ENCODE measurements around the gene GFAP.

GFAP gene

DNA sequence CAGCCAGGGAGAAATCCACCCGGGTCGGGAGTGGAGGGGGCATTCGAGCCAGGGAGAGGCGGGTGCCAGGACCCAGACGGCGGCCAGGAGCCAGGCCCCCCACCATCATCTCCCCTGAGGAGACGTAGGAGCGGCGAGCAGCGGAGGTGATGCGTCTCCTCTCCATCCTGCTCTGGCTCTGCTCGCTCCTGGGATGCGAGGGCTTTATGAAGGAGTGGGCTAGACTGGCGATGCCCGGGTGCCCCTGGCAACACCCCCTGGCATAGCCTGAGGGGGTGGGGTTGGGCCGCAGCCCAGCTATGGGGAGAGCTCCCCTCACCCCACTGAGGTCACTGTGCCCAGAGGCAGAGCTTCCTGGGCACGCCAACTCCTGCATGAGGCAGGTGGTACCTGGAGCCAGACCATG is at the start of gene GFAP:
GFAP (minus strand) TSS at position 180 of the 406 bp plus-strand sequence; CDS start at position 166, 14 bp downstream.
- H3K27me3 ChIP-seq (ENCODE audit: control insufficient read depth in 2 of 2, insufficient read depth in 2 of 2, low read length in 2 of 2): peaks cover 9 to 13% of the 10 kb centered on the region in 2 donors

GRCh38 chr17:44961921-44962350 is 46.6 kb upstream of the GFAP start:
- Histone ChIP-seq H3K27ac (ENCODE audit: low read depth in 2 of 2, low read length in 2 of 2) (no peak overlapping the region), H3K27me3 (ENCODE audit: control insufficient read depth in 2 of 2, insufficient read depth in 2 of 2, low read length in 2 of 2) (peaks cover 27 to 33% of the 10 kb centered on the region in 2 donors), H3K9me3 (ENCODE audit: control insufficient read depth in 2 of 2, low read length in 2 of 2) (no peaks in the 10 kb centered on the region), H3K4me1 (ENCODE audit: control insufficient read depth in 2 of 2, insufficient read depth in 2 of 2, low read length in 2 of 2) (no peaks in the 10 kb centered on the region), H3K9ac (ENCODE audit: low read depth in 1 of 2, low read length in 2 of 2) (no peak overlapping the region), H3K4me3 (ENCODE audit: low read length in 2 of 2) (no peak overlapping the region), H3K36me3 (ENCODE audit: control insufficient read depth in 2 of 2, insufficient read depth in 2 of 2, low read length in 2 of 2) (no peaks in the 10 kb centered on the region)

More for the DNA sequence above, at the start of gene GFAP:
- Histone ChIP-seq H3K36me3 (ENCODE audit: control insufficient read depth in 2 of 2, insufficient read depth in 2 of 2, low read length in 2 of 2) (no peaks in the 10 kb centered on the region), H3K4me3 (ENCODE audit: low read length in 2 of 2) (no peak within 1 kb of the TSS), H3K9ac (ENCODE audit: low read depth in 1 of 2, low read length in 2 of 2) (no peak within 1 kb of the TSS), H3K4me1 (ENCODE audit: control insufficient read depth in 2 of 2, insufficient read depth in 2 of 2, low read length in 2 of 2) (peaks cover 0 to 3% of the 10 kb centered on the region in 2 donors), H3K27ac (ENCODE audit: low read depth in 2 of 2, low read length in 2 of 2) (no peak within 1 kb of the TSS), H3K9me3 (ENCODE audit: control insufficient read depth in 2 of 2, low read length in 2 of 2) (no peaks in the 10 kb centered on the region)

DNA sequence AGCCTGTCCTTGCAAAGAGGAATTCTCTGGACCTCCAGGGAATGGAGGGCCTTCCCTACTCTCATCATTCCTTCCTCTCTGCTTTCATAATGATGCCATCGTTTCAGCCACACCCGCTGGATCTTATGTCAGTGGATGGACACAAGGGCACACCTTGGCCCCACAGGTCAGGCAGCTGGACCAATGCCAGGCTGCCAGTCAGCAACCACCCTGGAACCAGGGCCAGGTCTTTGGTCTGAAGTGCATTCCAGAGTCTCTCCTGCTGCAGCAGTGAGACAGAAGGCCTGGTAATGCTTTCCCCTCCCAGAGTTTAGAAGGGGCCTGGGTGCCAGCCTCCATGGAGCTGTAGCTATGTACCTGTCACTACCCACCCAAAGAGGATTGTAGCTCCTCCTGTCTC is 45.4 kb upstream of the GFAP start:
- H3K4me1 ChIP-seq (ENCODE audit: control insufficient read depth in 2 of 2, insufficient read depth in 2 of 2, low read length in 2 of 2): no peaks in the 10 kb centered on the region
- no peaks in the 10 kb centered on the region for H3K36me3 ChIP-seq (ENCODE audit: control insufficient read depth in 2 of 2, insufficient read depth in 2 of 2, low read length in 2 of 2)
- no peak overlapping the region for H3K9ac ChIP-seq (ENCODE audit: low read depth in 1 of 2, low read length in 2 of 2)
- H3K4me3 ChIP-seq (ENCODE audit: low read length in 2 of 2): no peak overlapping the region
- H3K27ac ChIP-seq (ENCODE audit: low read depth in 2 of 2, low read length in 2 of 2): no peak overlapping the region
- peaks cover 17 to 25% of the 10 kb centered on the region in 2 donors for H3K27me3 ChIP-seq (ENCODE audit: control insufficient read depth in 2 of 2, insufficient read depth in 2 of 2, low read length in 2 of 2)
- no peaks in the 10 kb centered on the region for H3K9me3 ChIP-seq (ENCODE audit: control insufficient read depth in 2 of 2, low read length in 2 of 2)

GRCh38 chr17:44959821-44960531 is 44.7 kb upstream of the GFAP start:
- no peak overlapping the region for H3K9ac ChIP-seq (ENCODE audit: low read depth in 1 of 2, low read length in 2 of 2)
- no peaks in the 10 kb centered on the region for H3K9me3 ChIP-seq (ENCODE audit: control insufficient read depth in 2 of 2, low read length in 2 of 2)
- no peak overlapping the region for H3K27ac ChIP-seq (ENCODE audit: low read depth in 2 of 2, low read length in 2 of 2)
- peaks cover 12 to 19% of the 10 kb centered on the region in 2 donors for H3K27me3 ChIP-seq (ENCODE audit: control insufficient read depth in 2 of 2, insufficient read depth in 2 of 2, low read length in 2 of 2)
- no peak overlapping the region for H3K4me3 ChIP-seq (ENCODE audit: low read length in 2 of 2)
- no peaks in the 10 kb centered on the region for H3K36me3 ChIP-seq (ENCODE audit: control insufficient read depth in 2 of 2, insufficient read depth in 2 of 2, low read length in 2 of 2)
- no peaks in the 10 kb centered on the region for H3K4me1 ChIP-seq (ENCODE audit: control insufficient read depth in 2 of 2, insufficient read depth in 2 of 2, low read length in 2 of 2)

- no peak overlapping the region for H3K27ac ChIP-seq (ENCODE audit: low read depth in 2 of 2, low read length in 2 of 2)
- H3K4me1 ChIP-seq (ENCODE audit: control insufficient read depth in 2 of 2, insufficient read depth in 2 of 2, low read length in 2 of 2): no peaks in the 10 kb centered on the region
- H3K27me3 ChIP-seq (ENCODE audit: control insufficient read depth in 2 of 2, insufficient read depth in 2 of 2, low read length in 2 of 2): peaks cover 5 to 11% of the 10 kb centered on the region in 2 donors
- H3K36me3 ChIP-seq (ENCODE audit: control insufficient read depth in 2 of 2, insufficient read depth in 2 of 2, low read length in 2 of 2): no peaks in the 10 kb centered on the region
- H3K9me3 ChIP-seq (ENCODE audit: control insufficient read depth in 2 of 2, low read length in 2 of 2): no peaks in the 10 kb centered on the region
- no peak overlapping the region for H3K9ac ChIP-seq (ENCODE audit: low read depth in 1 of 2, low read length in 2 of 2)
- no peak overlapping the region for H3K4me3 ChIP-seq (ENCODE audit: low read length in 2 of 2)
These were observed 42.0 kb upstream of the GFAP start for GRCh38 chr17:44956998-44957981.

- Histone ChIP-seq H3K4me3 (ENCODE audit: low read length in 2 of 2) (no peak overlapping the region), H3K9ac (ENCODE audit: low read depth in 1 of 2, low read length in 2 of 2) (no peak overlapping the region), H3K27ac (ENCODE audit: low read depth in 2 of 2, low read length in 2 of 2) (no peak overlapping the region), H3K9me3 (ENCODE audit: control insufficient read depth in 2 of 2, low read length in 2 of 2) (no peaks in the 10 kb centered on the region), H3K36me3 (ENCODE audit: control insufficient read depth in 2 of 2, insufficient read depth in 2 of 2, low read length in 2 of 2) (no peaks in the 10 kb centered on the region), H3K4me1 (ENCODE audit: control insufficient read depth in 2 of 2, insufficient read depth in 2 of 2, low read length in 2 of 2) (no peaks in the 10 kb centered on the region), H3K27me3 (ENCODE audit: control insufficient read depth in 2 of 2, insufficient read depth in 2 of 2, low read length in 2 of 2) (peaks cover 5 to 11% of the 10 kb centered on the region in 2 donors)
These were observed 40.5 kb upstream of the GFAP start for GRCh38 chr17:44955674-44956425.

- H3K27ac ChIP-seq (ENCODE audit: low read depth in 2 of 2, low read length in 2 of 2): no peak overlapping the region
- peaks cover 0 to 2% of the 10 kb centered on the region in 2 donors for H3K4me1 ChIP-seq (ENCODE audit: control insufficient read depth in 2 of 2, insufficient read depth in 2 of 2, low read length in 2 of 2)
- H3K9ac ChIP-seq (ENCODE audit: low read depth in 1 of 2, low read length in 2 of 2): no peak overlapping the region
- H3K9me3 ChIP-seq (ENCODE audit: control insufficient read depth in 2 of 2, low read length in 2 of 2): no peaks in the 10 kb centered on the region
- H3K27me3 ChIP-seq (ENCODE audit: control insufficient read depth in 2 of 2, insufficient read depth in 2 of 2, low read length in 2 of 2): peaks cover 2 to 3% of the 10 kb centered on the region in 2 donors
- H3K4me3 ChIP-seq (ENCODE audit: low read length in 2 of 2): no peak overlapping the region
- H3K36me3 ChIP-seq (ENCODE audit: control insufficient read depth in 2 of 2, insufficient read depth in 2 of 2, low read length in 2 of 2): no peaks in the 10 kb centered on the region
These were observed 37.7 kb upstream of the GFAP start for GRCh38 chr17:44952946-44953475.

GRCh38 chr17:44948315-44948795 is 33.1 kb upstream of the GFAP start:
- Histone ChIP-seq H3K9ac (ENCODE audit: low read depth in 1 of 2, low read length in 2 of 2) (peak overlapping the region; percentile 45 to 80), H3K27ac (ENCODE audit: low read depth in 2 of 2, low read length in 2 of 2) (no peak overlapping the region), H3K4me3 (ENCODE audit: low read length in 2 of 2) (peak overlapping the region; percentile 60 to 95), H3K4me1 (ENCODE audit: control insufficient read depth in 2 of 2, insufficient read depth in 2 of 2, low read length in 2 of 2) (peaks cover 4 to 9% of the 10 kb centered on the region in 2 donors), H3K9me3 (ENCODE audit: control insufficient read depth in 2 of 2, low read length in 2 of 2) (no peaks in the 10 kb centered on the region), H3K27me3 (ENCODE audit: control insufficient read depth in 2 of 2, insufficient read depth in 2 of 2, low read length in 2 of 2) (no peaks in the 10 kb centered on the region), H3K36me3 (ENCODE audit: control insufficient read depth in 2 of 2, insufficient read depth in 2 of 2, low read length in 2 of 2) (no peaks in the 10 kb centered on the region)

GRCh38 chr17:44947461-44948314 is 32.4 kb upstream of the GFAP start, which contains the start of gene KIF18B:
Gene KIF18B, minus strand, starts transcription at chr17:44947773. Its CDS starts 11,429 bp downstream, at chr17:44936344.
- Histone ChIP-seq H3K36me3 (ENCODE audit: control insufficient read depth in 2 of 2, insufficient read depth in 2 of 2, low read length in 2 of 2) (no peaks in the 10 kb centered on the region), H3K9me3 (ENCODE audit: control insufficient read depth in 2 of 2, low read length in 2 of 2) (no peaks in the 10 kb centered on the region), H3K4me1 (ENCODE audit: control insufficient read depth in 2 of 2, insufficient read depth in 2 of 2, low read length in 2 of 2) (peaks cover 4 to 9% of the 10 kb centered on the region in 2 donors), H3K27me3 (ENCODE audit: control insufficient read depth in 2 of 2, insufficient read depth in 2 of 2, low read length in 2 of 2) (no peaks in the 10 kb centered on the region), H3K9ac (ENCODE audit: low read depth in 1 of 2, low read length in 2 of 2) (peak within 1 kb of the TSS; percentile 49 to 80), H3K4me3 (ENCODE audit: low read length in 2 of 2) (peak within 1 kb of the TSS; percentile 60 to 95), H3K27ac (ENCODE audit: low read depth in 2 of 2, low read length in 2 of 2) (peak within 1 kb of the TSS in 1 of 2 donors; percentile 23)

Measured in mucosa of rectum (tissue), 2 donors.